SJSA1 (cell line): ENCODE measurements around the gene ZC3H8. TPM values are rescaled to one million over a fixed set of nuclear protein-coding genes. Genes with fewer than 3 reads are reported as not detected.

ENCODE experiments used
- DNase-seq, 2 experiments: peaks; one replicate each; pipeline ENCODE4 v3.0.0-alpha.2; 2015 to 2020; ENCODE audit warnings: low spot score in 2 of 2, low read depth in 1 of 2
- H3K27ac ChIP-seq: fragments of 250-450 bp; sonication (Bioruptor Pico); 2 replicates; pipeline ENCODE4 v1.5.1; 2020; ENCODE audit warnings: mild to moderate bottlenecking, moderate library complexity
- H3K27me3 ChIP-seq: fragments of 250-450 bp; sonication (Bioruptor Pico); replicated peaks from 2 replicates; pipeline ENCODE4 v1.5.1; 2020; ENCODE audit warnings: mild to moderate bottlenecking, moderate library complexity
- H3K36me3 ChIP-seq: fragments of 250-450 bp; sonication (Bioruptor Pico); 2 replicates; pipeline ENCODE4 v1.5.1; 2020; ENCODE audit warnings: mild to moderate bottlenecking
- H3K4me1 ChIP-seq: fragments of 250-450 bp; sonication (Bioruptor Pico); replicated peaks from 2 replicates; pipeline ENCODE4 v1.6.1; 2021; ENCODE audit warnings: mild to moderate bottlenecking
- H3K4me3 ChIP-seq: fragments of 250-450 bp; sonication (Bioruptor Pico); 2 replicates; pipeline ENCODE4 v1.5.1; 2020; ENCODE audit warnings: mild to moderate bottlenecking
- H3K9me3 ChIP-seq: fragments of 250-450 bp; sonication (Bioruptor Pico); replicated peaks from 2 replicates; pipeline ENCODE4 v1.5.1; 2020; ENCODE audit warnings: mild to moderate bottlenecking
- total RNA-seq: library from RNA; depleted of rRNA; stranded (reverse); fragments of >200 nt; shearing (Covaris generic); gene quantifications from 2 replicates; pipeline ENCODE4 v1.2.3, GENCODE V29; 2014

The ZC3H8 gene
- total RNA-seq, 1 experiment from 2014 or later = 5.7 TPM

DNA sequence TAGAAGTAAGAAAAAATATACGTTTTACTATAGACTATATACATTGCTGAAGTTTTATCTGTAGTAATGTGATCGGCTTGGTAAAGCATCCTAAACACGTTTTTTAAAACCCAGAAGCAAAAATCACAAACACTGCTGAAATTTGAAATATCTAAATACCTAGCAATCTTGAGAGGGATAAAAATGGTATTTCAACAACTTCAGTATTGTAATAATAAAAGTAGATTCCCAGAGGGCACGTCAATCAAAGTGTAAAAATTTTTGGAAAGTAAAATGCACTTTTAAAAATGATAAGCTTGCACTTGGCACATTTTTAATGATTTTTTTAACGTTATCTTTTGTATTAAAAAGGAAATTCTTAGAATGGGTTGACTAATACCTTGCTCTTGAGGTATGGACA is 22.1 kb upstream of the ZC3H8 start:
- Histone ChIP-seq H3K27ac (no peak overlapping the region), H3K9me3 (no peaks in the 10 kb centered on the region)

DNA sequence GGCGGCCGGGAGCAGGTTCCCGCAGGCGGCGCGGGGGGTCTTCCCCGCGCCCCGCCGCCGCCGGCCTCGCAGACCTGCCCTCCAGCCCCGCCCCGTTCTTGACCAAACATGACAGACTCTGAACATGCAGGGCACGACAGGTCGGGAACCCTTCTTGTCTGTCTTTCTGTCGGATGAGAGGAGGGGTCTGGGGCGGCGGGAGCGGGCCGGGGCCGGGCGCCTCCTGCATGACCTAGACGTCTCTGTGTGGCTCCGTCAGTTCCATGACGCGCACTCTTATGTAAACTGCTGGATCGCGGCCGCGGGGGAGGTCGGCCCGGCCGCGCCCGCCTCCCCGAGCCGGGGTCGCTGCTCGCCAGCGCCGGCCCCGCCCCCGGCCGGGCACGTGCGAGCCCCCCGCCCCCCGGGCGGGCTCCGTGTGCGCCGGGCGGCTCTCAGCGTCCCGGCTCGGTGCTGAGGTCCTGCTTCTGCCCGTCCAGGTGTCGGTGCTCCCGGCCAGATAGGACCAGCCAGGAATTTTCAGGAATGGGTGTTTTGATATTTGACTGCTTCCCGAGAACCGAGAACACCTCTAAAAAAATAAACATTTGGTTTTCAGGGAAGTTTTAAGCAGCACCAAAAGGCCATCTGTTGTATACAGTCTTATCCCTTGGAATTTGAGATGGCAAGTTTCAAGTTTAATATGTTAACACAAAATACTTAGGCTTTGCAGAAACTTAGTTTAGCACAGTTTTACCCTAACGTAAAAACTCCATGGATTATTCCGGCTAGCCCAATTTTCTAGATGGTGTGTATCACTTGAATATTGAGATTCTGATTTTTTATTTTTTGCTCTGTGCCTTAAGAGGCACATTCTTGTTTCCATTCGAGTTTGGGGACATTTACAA is 21.3 kb upstream of the ZC3H8 start:
- peak overlapping the region; percentile 100 for H3K27ac ChIP-seq

More for the DNA sequence above, 22.1 kb upstream of the ZC3H8 start:
- Histone ChIP-seq H3K4me3 (no peak overlapping the region), H3K36me3 (peaks cover 5% of the 10 kb centered on the region), H3K4me1 (no peaks in the 10 kb centered on the region; the same call in 1 of the 2 replicates), H3K27me3 (no peaks in the 10 kb centered on the region)
- DNase-seq = no peak

DNA sequence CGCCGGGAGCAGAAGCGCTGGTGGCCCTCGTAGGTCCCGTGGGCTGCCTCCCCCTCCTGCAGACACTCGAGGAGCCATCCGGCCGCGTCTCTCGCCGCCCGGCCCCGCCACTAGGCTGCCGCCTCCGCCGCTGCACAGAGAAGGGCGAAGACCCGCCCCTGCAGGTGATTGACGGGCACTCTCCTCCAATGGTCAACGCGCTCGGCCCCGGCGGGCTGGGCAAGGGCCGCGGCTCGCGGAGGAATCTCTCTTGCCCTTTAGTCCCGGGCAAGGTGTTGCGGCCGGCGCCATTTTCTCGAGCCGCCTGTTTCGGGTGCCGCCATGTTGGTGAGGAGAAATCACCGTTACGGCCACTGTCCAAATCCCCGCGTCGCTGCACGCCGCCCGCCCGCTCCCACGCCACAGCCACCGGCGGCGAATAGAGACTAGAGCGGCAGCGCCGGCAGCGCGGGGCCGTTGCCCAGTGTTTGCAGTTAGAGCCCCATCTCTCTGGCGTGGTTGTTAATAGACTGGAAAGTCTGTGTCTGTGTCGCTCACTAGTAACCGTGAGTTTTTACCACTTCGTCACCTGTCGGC is 20.6 kb upstream of the ZC3H8 start, which contains the start of gene ZC3H6:
Gene ZC3H6 (plus strand): TSS at position 287 of the 576 bp plus-strand sequence. CDS start 398 bp downstream, outside the sequence.
- H3K4me3 ChIP-seq = peak within 1 kb of the TSS; percentile 88
- peaks cover 5% of the 10 kb centered on the region for H3K36me3 ChIP-seq
- DNase-seq = peak; percentile 98 to 100
- H3K27me3 ChIP-seq = no peaks in the 10 kb centered on the region
- H3K4me1 ChIP-seq = no peaks in the 10 kb centered on the region; the same call in 1 of the 2 replicates
- H3K27ac ChIP-seq = peak within 1 kb of the TSS; percentile 100
- no peaks in the 10 kb centered on the region for H3K9me3 ChIP-seq

More for the DNA sequence above, 21.3 kb upstream of the ZC3H8 start:
- no peaks in the 10 kb centered on the region for H3K9me3 ChIP-seq
- H3K27me3 ChIP-seq = no peaks in the 10 kb centered on the region
- no peaks in the 10 kb centered on the region; the same call in 1 of the 2 replicates for H3K4me1 ChIP-seq
- peaks cover 5% of the 10 kb centered on the region for H3K36me3 ChIP-seq
- H3K4me3 ChIP-seq = peak overlapping the region; percentile 88
- peak; percentile 79 to 85 for DNase-seq

DNA sequence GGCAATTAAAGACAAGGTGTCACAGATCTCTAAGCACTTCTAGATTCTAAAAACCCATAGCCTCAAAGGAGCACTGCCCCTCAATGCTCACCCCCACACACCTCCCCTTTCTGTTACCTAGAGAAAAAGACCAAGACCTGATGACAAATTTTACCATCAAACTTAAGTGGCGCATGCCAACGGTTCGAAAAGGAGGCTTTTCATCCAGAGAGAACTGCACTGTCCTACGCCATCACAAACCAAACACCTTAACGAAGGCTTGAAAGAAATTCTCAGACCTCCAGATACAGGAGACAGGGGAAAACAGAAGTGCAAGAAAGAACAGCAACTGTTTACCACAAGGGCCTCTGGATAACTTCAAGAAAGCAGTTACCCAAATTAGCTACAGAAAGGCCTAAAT is 18.5 kb upstream of the ZC3H8 start:
- DNase-seq = no peak

DNA sequence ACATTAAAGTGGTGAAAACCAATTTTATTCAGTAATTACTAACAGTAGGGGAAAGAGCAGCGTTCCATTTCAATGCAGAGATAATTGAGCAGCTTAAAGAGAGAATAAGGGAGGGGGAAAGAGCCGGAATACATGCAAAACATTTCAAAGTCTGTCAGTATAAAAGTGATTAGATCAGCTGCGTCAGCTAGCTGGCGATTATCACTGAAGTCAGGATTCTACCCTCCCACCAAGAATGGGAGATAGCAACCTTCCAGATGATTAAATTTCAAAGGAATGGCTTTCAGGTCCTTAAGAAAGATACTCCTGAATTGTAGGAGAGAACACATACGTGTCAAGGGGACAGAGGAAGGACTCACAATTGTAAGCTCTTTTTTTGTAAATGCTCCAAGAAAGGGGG is 17.8 kb upstream of the ZC3H8 start:
- Histone ChIP-seq H3K27me3 (no peaks in the 10 kb centered on the region), H3K36me3 (peaks cover 5% of the 10 kb centered on the region), H3K27ac (no peak overlapping the region), H3K9me3 (no peaks in the 10 kb centered on the region), H3K4me3 (no peak overlapping the region), H3K4me1 (no peaks in the 10 kb centered on the region; the same call in 1 of the 2 replicates)
- DNase-seq = no peak

More for the DNA sequence above, 18.5 kb upstream of the ZC3H8 start:
- Histone ChIP-seq H3K4me3 (no peak overlapping the region), H3K9me3 (no peaks in the 10 kb centered on the region), H3K4me1 (no peaks in the 10 kb centered on the region; the same call in 1 of the 2 replicates), H3K27ac (no peak overlapping the region), H3K27me3 (no peaks in the 10 kb centered on the region), H3K36me3 (peaks cover 5% of the 10 kb centered on the region)

DNA sequence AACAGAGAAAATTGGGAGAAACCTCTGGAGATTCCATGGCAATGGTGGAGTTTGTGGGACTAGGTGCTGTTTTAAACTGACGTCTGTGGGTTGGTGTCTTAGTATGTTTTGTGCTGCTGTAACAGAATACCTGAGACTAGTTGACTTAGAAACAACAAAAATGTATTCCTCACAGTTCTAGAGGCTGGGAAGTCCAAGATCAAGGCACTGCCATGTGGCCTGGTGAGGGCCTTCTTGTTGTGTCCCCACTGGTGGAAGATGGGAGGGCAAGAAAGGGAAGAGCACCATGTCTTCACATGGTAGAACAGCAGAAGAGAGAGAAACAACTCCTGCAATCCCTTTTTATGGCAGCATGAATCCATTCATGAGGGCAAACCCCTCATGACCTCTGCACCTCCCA is 13.7 kb upstream of the ZC3H8 start:
- Histone ChIP-seq H3K27ac (no peak overlapping the region), H3K9me3 (no peaks in the 10 kb centered on the region), H3K27me3 (no peaks in the 10 kb centered on the region), H3K4me1 (no peaks in the 10 kb centered on the region), H3K36me3 (no peaks in the 10 kb centered on the region), H3K4me3 (no peak overlapping the region)
- no peak for DNase-seq

DNA sequence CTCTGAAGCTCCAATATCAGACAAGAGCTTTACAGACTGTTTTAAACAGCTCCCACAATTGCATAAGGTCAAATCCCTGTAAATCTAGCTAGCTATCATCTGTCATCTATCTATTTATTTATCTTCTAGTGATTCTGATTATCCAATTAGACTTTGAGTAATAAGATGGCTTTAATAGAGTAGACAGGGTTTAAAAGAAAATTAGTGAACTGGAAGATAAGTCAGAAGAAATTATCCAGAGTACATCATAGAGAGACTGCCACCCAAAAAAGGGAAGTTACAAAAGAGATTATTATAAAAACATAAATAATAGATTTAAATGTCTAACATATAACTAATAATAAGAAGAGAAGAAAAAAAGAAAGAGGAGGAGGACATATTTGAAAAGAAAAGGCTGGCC is 8.0 kb upstream of the ZC3H8 start:
- no peak for DNase-seq
- no peaks in the 10 kb centered on the region for H3K27me3 ChIP-seq
- no peak overlapping the region for H3K27ac ChIP-seq
- H3K4me1 ChIP-seq = peaks cover 7% of the 10 kb centered on the region; the same call in 1 of the 2 replicates
- no peak overlapping the region for H3K4me3 ChIP-seq
- H3K9me3 ChIP-seq = no peaks in the 10 kb centered on the region
- no peaks in the 10 kb centered on the region for H3K36me3 ChIP-seq

- Histone ChIP-seq H3K9me3 (no peaks in the 10 kb centered on the region), H3K27ac (no peak overlapping the region)
Observed at GRCh38 chr2:112260295-112260625, 5.4 kb upstream of the ZC3H8 start.

DNA sequence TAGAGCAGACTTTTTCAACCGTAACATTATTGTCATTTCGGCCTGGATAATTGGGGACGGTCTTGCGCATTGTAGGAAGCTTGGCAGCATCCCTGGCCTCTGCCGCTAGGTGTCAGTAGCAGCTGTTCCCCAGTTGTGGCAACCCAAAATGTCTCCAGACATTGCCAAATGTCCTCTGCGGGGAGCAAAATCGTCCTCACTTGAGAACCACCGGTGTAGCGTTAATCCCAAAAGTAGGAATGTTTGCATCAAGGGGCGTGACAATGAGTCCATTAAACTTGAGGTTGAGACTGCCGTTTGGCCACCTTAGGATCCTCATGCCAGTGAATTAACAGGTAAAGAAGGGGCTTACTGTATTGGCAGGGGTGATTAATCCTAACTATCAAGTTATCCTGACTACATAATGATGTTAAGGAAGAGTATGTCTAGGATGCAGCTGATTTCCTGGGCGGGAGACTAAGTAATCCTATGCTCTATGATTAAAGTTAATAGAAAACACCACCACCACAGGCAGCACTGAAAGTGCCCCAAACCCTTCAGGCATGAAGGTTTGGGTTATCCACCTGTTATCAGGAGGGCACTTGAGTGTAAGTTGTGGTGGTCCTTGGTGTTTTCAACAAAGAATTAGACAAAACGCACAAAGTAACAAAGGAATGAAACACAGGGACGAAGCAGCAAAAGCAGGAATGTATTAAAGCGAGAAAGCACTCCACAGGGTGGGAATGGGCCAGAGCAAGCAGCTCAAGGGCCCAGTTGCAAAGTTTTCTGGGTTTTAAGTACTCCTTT is 4.9 kb upstream of the ZC3H8 start:
- Histone ChIP-seq H3K9me3 (no peaks in the 10 kb centered on the region), H3K27ac (no peak overlapping the region), H3K36me3 (no peaks in the 10 kb centered on the region), H3K4me3 (no peak overlapping the region), H3K4me1 (peaks cover 7% of the 10 kb centered on the region; the same call in 1 of the 2 replicates), H3K27me3 (no peaks in the 10 kb centered on the region)
- peak; percentile 48 to 70 for DNase-seq

More at GRCh38 chr2:112260295-112260625, 5.4 kb upstream of the ZC3H8 start:
- Histone ChIP-seq H3K36me3 (no peaks in the 10 kb centered on the region), H3K4me1 (peaks cover 7% of the 10 kb centered on the region; the same call in 1 of the 2 replicates), H3K27me3 (no peaks in the 10 kb centered on the region), H3K4me3 (no peak overlapping the region)
- DNase-seq = no peak

- Histone ChIP-seq H3K9me3 (no peaks in the 10 kb centered on the region), H3K36me3 (no peaks in the 10 kb centered on the region)
Observed at GRCh38 chr2:112257575-112257974, 2.7 kb upstream of the ZC3H8 start.

GRCh38 chr2:112256654-112257053 is 1.8 kb upstream of the ZC3H8 start:
- Histone ChIP-seq H3K4me1 (peaks cover 11% of the 10 kb centered on the region), H3K36me3 (no peaks in the 10 kb centered on the region), H3K27me3 (no peaks in the 10 kb centered on the region), H3K27ac (no peak overlapping the region), H3K9me3 (no peaks in the 10 kb centered on the region), H3K4me3 (no peak overlapping the region)
- no peak for DNase-seq

More at GRCh38 chr2:112257575-112257974, 2.7 kb upstream of the ZC3H8 start:
- DNase-seq = no peak
- Histone ChIP-seq H3K4me1 (peaks cover 11% of the 10 kb centered on the region), H3K27me3 (no peaks in the 10 kb centered on the region), H3K4me3 (no peak overlapping the region), H3K27ac (no peak overlapping the region)

- Histone ChIP-seq H3K4me3 (no peak overlapping the region), H3K27me3 (no peaks in the 10 kb centered on the region), H3K4me1 (peaks cover 11% of the 10 kb centered on the region), H3K27ac (no peak overlapping the region), H3K36me3 (no peaks in the 10 kb centered on the region), H3K9me3 (no peaks in the 10 kb centered on the region)
- no peak for DNase-seq
Observed at GRCh38 chr2:112255875-112256274, 1.0 kb upstream of the ZC3H8 start.

GRCh38 chr2:112253261-112253815 is 1.5 kb downstream of the ZC3H8 start:
- H3K27me3 ChIP-seq = no peaks in the 10 kb centered on the region

More at GRCh38 chr2:112253261-112253815, 1.5 kb downstream of the ZC3H8 start:
- Histone ChIP-seq H3K36me3 (no peaks in the 10 kb centered on the region), H3K4me1 (peaks cover 4% of the 10 kb centered on the region), H3K4me3 (no peak overlapping the region), H3K27ac (no peak overlapping the region), H3K9me3 (no peaks in the 10 kb centered on the region)
- no peak for DNase-seq
